GM12875 (cell line): ENCODE data around the gene CACNA1G.

Experiments
- H3K4me3 ChIP-seq: one replicate; pipeline ENCODE4 v1.5.1; 2011; ENCODE audit warnings: low read depth, low read length, control low read depth
- CTCF ChIP-seq: IDR thresholded peaks from 2 replicates; pipeline ENCODE4 v1.5.1; 2011; ENCODE audit warnings: low read depth, mild to moderate bottlenecking, control low read depth, inconsistent platforms, low read length, moderate library complexity, borderline replicate concordance; ENCODE audit not compliant: insufficient read depth

CACNA1G gene

GRCh38 chr17:50547736-50548083, 12.8 kb upstream of the CACNA1G start:
- H3K4me3 ChIP-seq: no peak overlapping the region
- no peak for TF ChIP-seq CTCF

GRCh38 chr17:50548831-50549230, 11.7 kb upstream of the CACNA1G start:
- no peak for TF ChIP-seq CTCF
- H3K4me3 ChIP-seq: no peak overlapping the region

- TF ChIP-seq CTCF: no peak
- no peak overlapping the region for H3K4me3 ChIP-seq
Measured at GRCh38 chr17:50549256-50549941, 11.1 kb upstream of the CACNA1G start.

GRCh38 chr17:50549969-50550368, 10.5 kb upstream of the CACNA1G start:
- H3K4me3 ChIP-seq: no peak overlapping the region
- TF ChIP-seq CTCF: no peak

DNA sequence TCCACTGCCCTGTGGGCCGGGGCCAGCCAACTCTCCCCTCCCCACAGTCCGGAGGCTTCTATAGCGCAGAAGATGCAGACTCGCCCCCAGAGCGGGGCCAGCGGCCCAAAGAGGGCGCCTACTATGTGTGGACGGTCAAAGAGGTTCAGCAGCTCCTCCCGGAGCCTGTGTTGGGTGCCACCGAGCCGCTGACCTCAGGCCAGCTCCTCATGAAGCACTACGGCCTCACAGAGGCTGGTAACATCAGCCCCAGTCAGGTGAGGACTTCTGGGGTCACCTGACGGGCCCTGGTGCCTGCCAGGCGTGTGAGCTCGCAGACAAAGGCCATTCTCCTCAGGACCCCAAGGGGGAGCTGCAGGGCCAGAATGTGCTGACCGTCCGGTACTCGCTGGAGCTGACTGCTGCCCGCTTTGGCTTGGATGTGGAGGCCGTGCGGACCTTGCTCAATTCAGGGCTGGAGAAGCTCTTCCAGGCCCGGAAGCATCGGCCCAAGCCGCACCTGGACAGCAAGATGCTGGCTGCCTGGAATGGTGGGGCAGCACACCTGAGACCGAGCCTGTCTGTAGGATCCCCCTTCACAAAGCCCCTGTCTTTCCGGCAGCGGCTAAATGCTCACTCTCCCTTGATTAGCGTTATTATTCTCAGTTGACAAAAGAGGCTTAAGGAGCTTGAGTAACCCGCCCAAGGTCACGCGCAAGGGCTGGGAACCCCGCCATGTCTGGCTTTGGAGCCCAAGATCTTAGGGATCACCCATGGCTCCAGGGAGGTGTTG, 9.7 kb upstream of the CACNA1G start:
- H3K4me3 ChIP-seq: no peak overlapping the region
- TF ChIP-seq CTCF: peak; percentile 77

DNA sequence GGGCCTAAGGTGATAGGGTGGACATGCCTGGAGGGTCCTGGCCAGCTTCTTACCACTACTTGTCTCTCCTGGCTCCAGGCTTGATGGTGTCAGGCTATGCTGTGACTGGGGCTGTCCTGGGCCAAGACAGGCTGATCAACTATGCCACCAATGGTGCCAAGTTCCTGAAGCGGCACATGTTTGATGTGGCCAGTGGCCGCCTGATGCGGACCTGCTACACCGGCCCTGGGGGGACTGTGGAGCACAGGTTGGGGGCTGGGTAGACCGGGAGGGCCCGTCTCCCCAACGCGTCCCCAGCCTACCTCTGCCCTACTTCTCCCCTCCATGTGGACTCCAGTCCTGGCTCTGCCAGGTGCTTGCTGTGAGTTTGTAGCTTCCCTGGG, 9.1 kb upstream of the CACNA1G start:
- TF ChIP-seq CTCF: no peak
- no peak overlapping the region for H3K4me3 ChIP-seq

DNA sequence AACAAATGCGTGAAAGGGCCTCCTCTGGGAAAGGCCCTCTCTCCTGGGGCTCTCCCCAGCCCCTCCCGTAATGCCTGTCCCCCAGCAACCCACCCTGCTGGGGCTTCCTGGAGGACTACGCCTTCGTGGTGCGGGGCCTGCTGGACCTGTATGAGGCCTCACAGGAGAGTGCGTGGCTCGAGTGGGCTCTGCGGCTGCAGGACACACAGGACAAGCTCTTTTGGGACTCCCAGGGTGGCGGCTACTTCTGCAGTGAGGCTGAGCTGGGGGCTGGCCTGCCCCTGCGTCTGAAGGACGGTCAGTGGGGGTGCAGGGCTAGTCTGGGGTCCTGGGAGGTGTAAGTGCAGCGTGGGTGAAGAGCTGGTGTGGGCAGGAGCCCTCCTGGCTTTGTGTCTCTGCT, 8.6 kb upstream of the CACNA1G start:
- no peak for TF ChIP-seq CTCF

More for the DNA sequence above, 8.6 kb upstream of the CACNA1G start:
- H3K4me3 ChIP-seq: no peak overlapping the region
